Ishikawa (cell line): Measurements from ENCODE around the gene ZDHHC1.

ENCODE experiments used
- CREB1 ChIP-seq: IDR thresholded peaks from 2 replicates; pipeline ENCODE4 v1.6.1; 2012; ENCODE audit warnings: low read depth
- EGR1 ChIP-seq: IDR thresholded peaks from 2 replicates; pipeline ENCODE4 v1.6.1; 2012
- EP300 ChIP-seq: IDR thresholded peaks from 2 replicates; pipeline ENCODE4 v1.6.1; 2012; ENCODE audit warnings: borderline replicate concordance
- FOXM1 ChIP-seq: IDR thresholded peaks from 2 replicates; pipeline ENCODE4 v1.6.1; 2012; ENCODE audit warnings: low read depth, borderline replicate concordance
- RAD21 ChIP-seq: IDR thresholded peaks from 2 replicates; pipeline ENCODE4 v1.6.1; 2012; ENCODE audit warnings: low read depth
- TAF1 ChIP-seq: IDR thresholded peaks from 2 replicates; pipeline ENCODE4 v1.6.1; 2012; ENCODE audit warnings: low read depth, mild to moderate bottlenecking
- TCF12 ChIP-seq: IDR thresholded peaks from 2 replicates; pipeline ENCODE4 v1.6.1; 2012; ENCODE audit warnings: low read depth
- TEAD4 ChIP-seq: IDR thresholded peaks from 2 replicates; pipeline ENCODE4 v1.6.1; 2012
- USF1 ChIP-seq: IDR thresholded peaks from 2 replicates; pipeline ENCODE4 v1.6.1; 2012
- YY1 ChIP-seq: IDR thresholded peaks from 2 replicates; pipeline ENCODE4 v1.6.1; 2012; ENCODE audit warnings: low read depth
- ZBTB7A ChIP-seq: IDR thresholded peaks from 2 replicates; pipeline ENCODE4 v1.6.1; 2012; ENCODE audit warnings: low read depth
- TF ChIP-seq, protein P1 (sequence below): IDR thresholded peaks from 2 replicates; pipeline ENCODE4 v1.6.1; 2012

- TF ChIP-seq EP300 (no peak), RAD21 (no peak), YY1 (no peak), TCF12 (no peak), CREB1 (no peak), EGR1 (no peak), TAF1 (no peak), USF1 (no peak), TEAD4 (no peak), FOXM1 (no peak), ZBTB7A (no peak)
- TF ChIP-seq, protein P1, sequence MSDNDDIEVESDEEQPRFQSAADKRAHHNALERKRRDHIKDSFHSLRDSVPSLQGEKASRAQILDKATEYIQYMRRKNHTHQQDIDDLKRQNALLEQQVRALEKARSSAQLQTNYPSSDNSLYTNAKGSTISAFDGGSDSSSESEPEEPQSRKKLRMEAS: no peak
Observed at GRCh38 chr16:67429799-67430503, 13.7 kb upstream of the ZDHHC1 start.
